GM12878 (cell line): Measurements from ENCODE around the gene COPB1. TPM values are rescaled to one million over a fixed set of nuclear protein-coding genes. Genes with fewer than 3 reads are reported as not detected.
"Not testable (repeated sequence)": the region's sequence is repeated elsewhere in the genome, so short reads cannot be mapped to it uniquely, and the experiment has no call there.

Experiments used
- ATAC-seq: fragments of 200-7000 bp; cut with Tn5 transposase; 3 replicates; pipeline ENCODE4 v1.9.1; 2020; ENCODE audit warnings: mild to moderate bottlenecking, moderate library complexity
- BruUV-seq: library from RNA; stranded (reverse); fragments of 400-500 nt; replicated peaks from 2 replicates; lab custom pipeline; 2021; lab: Mats Ljungman, UMichigan
- CTCF ChIA-PET: fragments of 300-600 bp; sonication (Branson Sonifier 250); formaldehyde crosslinking; extraction: SDS; loops from one replicate; lab custom pipeline; 2021; ENCODE audit warnings: inconsistent platforms; lab: Yijun Ruan, JAX
- POLR2A ChIA-PET: fragments of 350-600 bp; formaldehyde crosslinking; extraction: SDS; loops from one replicate; lab custom pipeline; 2021; ENCODE audit warnings: inconsistent platforms; lab: Charles Lee
- RAD21 ChIA-PET: fragments of 300-600 bp; sonication (Branson Sonifier 250); formaldehyde crosslinking; loops from one replicate; lab custom pipeline; 2023; ENCODE audit warnings: antibody characterized with exemption; ENCODE audit not compliant: unreplicated experiment; lab: Charles Lee
- SMC1A ChIA-PET: fragments of 300-600 bp; sonication (Branson Sonifier 250); formaldehyde crosslinking; loops from one replicate; lab custom pipeline; 2023; ENCODE audit not compliant: unreplicated experiment, uncharacterized antibody; lab: Charles Lee
- DNase-seq: peaks from one replicate; pipeline ENCODE4 v3.0.0-alpha.2; 2011; ENCODE audit warnings: low read depth, low spot score
- FAIRE-seq: peaks from 3 replicates; lab custom pipeline; 2011; peaks lifted over from hg19 to GRCh38; lab: Jason Lieb, UNC
- H2AFZ ChIP-seq: 2 replicates; pipeline ENCODE4 v1.6.0; 2011; ENCODE audit warnings: low read depth, low read length, control low read depth; ENCODE audit not compliant: control insufficient read depth
- H3K27ac ChIP-seq: 2 replicates; pipeline ENCODE4 v1.5.1; 2011; ENCODE audit warnings: control low read depth; ENCODE audit not compliant: control insufficient read depth, insufficient read depth
- H3K27me3 ChIP-seq, 2 experiments: replicated peaks in 1 of 2; 2 replicates each; pipeline versions ENCODE4 v1.6.0 to v1.6.1; 2011; ENCODE audit warnings: low read length in 1 of 2; ENCODE audit not compliant: control insufficient read depth in 2 of 2, insufficient read depth in 2 of 2
- H3K36me3 ChIP-seq, 2 experiments: 2 replicates each; pipeline ENCODE4 v1.5.1; 2011; ENCODE audit warnings: low read length in 1 of 2; ENCODE audit not compliant: control insufficient read depth in 2 of 2, insufficient read depth in 2 of 2
- H3K4me1 ChIP-seq: 2 replicates; pipeline ENCODE4 v1.6.1; 2011; ENCODE audit warnings: mild to moderate bottlenecking, low read length, moderate library complexity, mixed read lengths; ENCODE audit not compliant: control insufficient read depth, insufficient read depth
- H3K4me2 ChIP-seq: 2 replicates; pipeline ENCODE4 v1.6.0; 2011; ENCODE audit warnings: control low read depth; ENCODE audit not compliant: control insufficient read depth, insufficient read depth
- H3K4me3 ChIP-seq: fragments of 200-600 bp; sonication (generic); 2 replicates; pipeline ENCODE4 v1.5.1; 2016
- H3K79me2 ChIP-seq: 2 replicates; pipeline ENCODE4 v1.6.0; 2011; ENCODE audit warnings: low read length; ENCODE audit not compliant: control insufficient read depth, insufficient read depth
- H3K9ac ChIP-seq: 2 replicates; pipeline ENCODE4 v1.8.0; 2011; ENCODE audit warnings: low read length, control low read depth, mixed read lengths; ENCODE audit not compliant: control insufficient read depth, insufficient read depth
- H3K9me3 ChIP-seq: replicated peaks from 3 replicates; pipeline ENCODE4 v1.5.1; 2011; ENCODE audit warnings: mild to moderate bottlenecking, low read length; ENCODE audit not compliant: control insufficient read depth, insufficient read depth
- H4K20me1 ChIP-seq: 2 replicates; pipeline ENCODE4 v1.6.0; 2011; ENCODE audit not compliant: control insufficient read depth, insufficient read depth
- ATF7 ChIP-seq: fragments of 450-650 bp; IDR thresholded peaks from 2 replicates; pipeline ENCODE4 v1.6.1; 2016; ENCODE audit warnings: low read depth, mild to moderate bottlenecking
- WGBS: methylation state at CpG from one replicate; pipeline ENCODE4 v1.1.6; 2016; ENCODE audit warnings: low lambda C conversion rate; ENCODE audit not compliant: insufficient replicate concordance, insufficient coverage; ENCODE audit errors: missing lambda C conversion rate; 5-methylcytosine and 5-hydroxymethylcytosine counted together
- in situ Hi-C: fragments of 300-500 bp; cut with MboI; formaldehyde crosslinking; loops from 9 replicates; pipeline ENCODE4 v1.14.3; 2018; ENCODE audit warnings: mixed read lengths
- intact Hi-C: fragments of 100-400 bp; cut with micrococcal nuclease; formaldehyde crosslinking; loops from one replicate; pipeline ENCODE4 v1.14.2; 2022; ENCODE audit not compliant: unreplicated experiment
- polyA plus RNA-seq, 11 experiments: library from polyadenylated mRNA; depleted of rRNA in 4 of 11; unstranded in 6 of 11; stranded (reverse) in 5 of 11; fragments of >200 nt; fragmentation: Nextera tagmentation in 4 of 11; fragmentation: Illumina TruSeq in 1 of 11; extraction: Ambion mirVana in 4 of 11; extraction: Trizol in 1 of 11; gene quantifications; 1 replicate in 1 of 11; 2 replicates in 10 of 11; pipeline versions ENCODE4 v1.2.1 to v1.2.3, GENCODE V29; 2011 to 2016; ENCODE audit warnings: inconsistent platforms in 2 of 11, missing spikeins in 2 of 11, low read depth in 1 of 11
- total RNA-seq, 4 experiments: library from RNA; depleted of rRNA in 3 of 4; stranded (reverse); fragments of >200 nt in 3 of 4; fragmentation: Illumina TruSeq in 1 of 4; extraction: Trizol in 1 of 4; gene quantifications; 2 replicates each; pipeline versions ENCODE4 v1.2.1 to v1.2.3, GENCODE V29; 2013 to 2021
- TF ChIP-seq, protein P1 (sequence below): IDR thresholded peaks from 2 replicates; pipeline ENCODE4 v1.6.1; 2012; ENCODE audit warnings: improper control_type of control experiment, low read depth, low read length; ENCODE audit not compliant: insufficient replicate concordance

Gene COPB1
- total and polyA plus RNA-seq, 10 of the 15 experiments (the other 5 are each of a cell fraction or from before 2014, with no cell fraction given): 67.0 to 149 (median 109) TPM

DNA sequence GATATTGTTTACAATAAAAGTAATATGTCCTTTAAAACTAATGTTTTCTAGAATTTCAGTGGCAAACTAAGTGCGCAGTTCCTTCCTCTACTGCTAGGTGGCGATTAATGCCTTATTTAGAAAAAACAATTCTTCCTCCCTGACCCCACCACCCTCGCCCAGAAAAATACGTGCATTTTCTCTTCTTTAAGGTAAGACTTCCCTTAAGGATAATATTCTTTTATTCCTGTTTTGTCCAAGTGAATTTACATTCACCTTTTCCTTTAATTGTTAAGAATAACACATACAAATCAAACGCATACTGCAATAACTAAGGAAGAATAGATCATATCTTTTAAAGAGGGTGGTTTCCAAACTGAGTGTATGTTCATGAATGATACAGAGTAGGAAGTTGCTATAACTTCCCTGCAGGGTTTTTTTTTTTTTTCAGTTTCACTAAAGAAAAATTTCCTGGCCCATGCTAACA, 37.6 kb upstream of the COPB1 start (continued):
- TF ChIP-seq, protein P1, sequence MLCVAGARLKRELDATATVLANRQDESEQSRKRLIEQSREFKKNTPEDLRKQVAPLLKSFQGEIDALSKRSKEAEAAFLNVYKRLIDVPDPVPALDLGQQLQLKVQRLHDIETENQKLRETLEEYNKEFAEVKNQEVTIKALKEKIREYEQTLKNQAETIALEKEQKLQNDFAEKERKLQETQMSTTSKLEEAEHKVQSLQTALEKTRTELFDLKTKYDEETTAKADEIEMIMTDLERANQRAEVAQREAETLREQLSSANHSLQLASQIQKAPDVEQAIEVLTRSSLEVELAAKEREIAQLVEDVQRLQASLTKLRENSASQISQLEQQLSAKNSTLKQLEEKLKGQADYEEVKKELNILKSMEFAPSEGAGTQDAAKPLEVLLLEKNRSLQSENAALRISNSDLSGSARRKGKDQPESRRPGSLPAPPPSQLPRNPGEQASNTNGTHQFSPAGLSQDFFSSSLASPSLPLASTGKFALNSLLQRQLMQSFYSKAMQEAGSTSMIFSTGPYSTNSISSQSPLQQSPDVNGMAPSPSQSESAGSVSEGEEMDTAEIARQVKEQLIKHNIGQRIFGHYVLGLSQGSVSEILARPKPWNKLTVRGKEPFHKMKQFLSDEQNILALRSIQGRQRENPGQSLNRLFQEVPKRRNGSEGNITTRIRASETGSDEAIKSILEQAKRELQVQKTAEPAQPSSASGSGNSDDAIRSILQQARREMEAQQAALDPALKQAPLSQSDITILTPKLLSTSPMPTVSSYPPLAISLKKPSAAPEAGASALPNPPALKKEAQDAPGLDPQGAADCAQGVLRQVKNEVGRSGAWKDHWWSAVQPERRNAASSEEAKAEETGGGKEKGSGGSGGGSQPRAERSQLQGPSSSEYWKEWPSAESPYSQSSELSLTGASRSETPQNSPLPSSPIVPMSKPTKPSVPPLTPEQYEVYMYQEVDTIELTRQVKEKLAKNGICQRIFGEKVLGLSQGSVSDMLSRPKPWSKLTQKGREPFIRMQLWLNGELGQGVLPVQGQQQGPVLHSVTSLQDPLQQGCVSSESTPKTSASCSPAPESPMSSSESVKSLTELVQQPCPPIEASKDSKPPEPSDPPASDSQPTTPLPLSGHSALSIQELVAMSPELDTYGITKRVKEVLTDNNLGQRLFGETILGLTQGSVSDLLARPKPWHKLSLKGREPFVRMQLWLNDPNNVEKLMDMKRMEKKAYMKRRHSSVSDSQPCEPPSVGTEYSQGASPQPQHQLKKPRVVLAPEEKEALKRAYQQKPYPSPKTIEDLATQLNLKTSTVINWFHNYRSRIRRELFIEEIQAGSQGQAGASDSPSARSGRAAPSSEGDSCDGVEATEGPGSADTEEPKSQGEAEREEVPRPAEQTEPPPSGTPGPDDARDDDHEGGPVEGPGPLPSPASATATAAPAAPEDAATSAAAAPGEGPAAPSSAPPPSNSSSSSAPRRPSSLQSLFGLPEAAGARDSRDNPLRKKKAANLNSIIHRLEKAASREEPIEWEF: no peak
- no peak for TF ChIP-seq ATF7

DNA sequence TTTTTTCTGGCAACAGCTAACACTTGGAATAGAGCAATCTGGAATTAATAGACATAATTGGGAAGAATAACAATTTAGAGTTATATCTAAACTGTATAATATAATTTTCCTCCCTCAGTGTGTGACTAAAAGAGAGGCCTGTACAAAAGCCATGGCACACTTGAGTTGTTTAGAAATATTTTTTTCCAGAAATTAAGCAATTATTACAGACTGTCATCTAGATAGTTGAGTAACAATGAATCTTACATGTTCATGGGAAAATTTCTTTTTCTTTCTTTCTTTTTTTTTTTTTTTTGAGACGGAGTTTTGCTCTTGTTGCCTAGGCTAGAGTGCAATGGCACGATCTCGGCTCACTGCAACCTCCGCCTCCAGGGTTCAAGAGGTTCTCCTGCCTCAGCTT, 35.6 kb upstream of the COPB1 start:
- H3K36me3 ChIP-seq, H3K27me3 ChIP-seq, H3K4me1 ChIP-seq, H3K4me2 ChIP-seq, FAIRE-seq, ATAC-seq, BruUV-seq, H3K4me3 ChIP-seq, POLR2A ChIA-PET, H3K9ac ChIP-seq, H4K20me1 ChIP-seq, H3K79me2 ChIP-seq, DNase-seq, H3K27ac ChIP-seq, H2AFZ ChIP-seq, H3K9me3 ChIP-seq: not testable (repeated sequence)
- intact Hi-C loops: loop anchor here (10.0 kb wide), 2 partner anchors 470 to 540 kb away; partner anchors contain the start of gene CALCB
- in situ Hi-C loops: loop anchor here (25.0 kb wide), 1 partner anchor 227 kb away; no protein-coding TSS in a partner anchor
- ChIA-PET SMC1A (interaction anchor here (0.6 to 1.2 kb wide), 3 partner anchors 23 to 230 kb away, joined by 3 to 4 read pairs (median 4); no protein-coding TSS in a partner anchor), CTCF (interaction anchor here (1.2 to 6.5 kb wide), 2 partner anchors 372 to 471 kb away, joined by 3 to 37 read pairs; no protein-coding TSS in a partner anchor), RAD21 (interaction anchor here (0.6 to 1.4 kb wide), 3 partner anchors 80 to 373 kb away, joined by 3 to 8 read pairs (median 3); no protein-coding TSS in a partner anchor)
- no CpG with 5 or more reads among the region's 4 CpGs for WGBS
